Duodenal mucosa (tissue), 2 donors: ENCODE measurements around the gene LRRC46.

ENCODE experiments used
- H3K27ac ChIP-seq: one replicate; pipeline ENCODE4 v1.7.0; 2013; ENCODE audit warnings: low read depth, low read length
- H3K27me3 ChIP-seq, 2 donors: one replicate each; pipeline ENCODE4 v1.7.0; 2013; ENCODE audit warnings: low read length in 2 of 2, control low read depth in 1 of 2; ENCODE audit not compliant: insufficient read depth in 2 of 2, control insufficient read depth in 1 of 2
- H3K36me3 ChIP-seq, 2 donors: one replicate each; pipeline ENCODE4 v1.7.0; 2013; ENCODE audit warnings: low read length in 2 of 2, control low read depth in 1 of 2; ENCODE audit not compliant: insufficient read depth in 2 of 2, control insufficient read depth in 1 of 2
- H3K4me1 ChIP-seq, 2 donors: one replicate each; pipeline ENCODE4 v1.7.0; 2013; ENCODE audit warnings: low read length in 2 of 2, control low read depth in 1 of 2; ENCODE audit not compliant: insufficient read depth in 2 of 2, control insufficient read depth in 1 of 2
- H3K4me3 ChIP-seq, 2 donors: one replicate each; pipeline ENCODE4 v1.7.0; 2013; ENCODE audit warnings: low read length in 2 of 2, low read depth in 1 of 2
- H3K9ac ChIP-seq, 2 donors: one replicate each; pipeline ENCODE4 v1.7.0; 2013; ENCODE audit warnings: low read length in 2 of 2, low read depth in 1 of 2
- H3K9me3 ChIP-seq, 2 donors: one replicate each; pipeline ENCODE4 v1.7.0; 2013; ENCODE audit warnings: low read length in 2 of 2, control low read depth in 1 of 2; ENCODE audit not compliant: control insufficient read depth in 1 of 2

LRRC46 gene

DNA sequence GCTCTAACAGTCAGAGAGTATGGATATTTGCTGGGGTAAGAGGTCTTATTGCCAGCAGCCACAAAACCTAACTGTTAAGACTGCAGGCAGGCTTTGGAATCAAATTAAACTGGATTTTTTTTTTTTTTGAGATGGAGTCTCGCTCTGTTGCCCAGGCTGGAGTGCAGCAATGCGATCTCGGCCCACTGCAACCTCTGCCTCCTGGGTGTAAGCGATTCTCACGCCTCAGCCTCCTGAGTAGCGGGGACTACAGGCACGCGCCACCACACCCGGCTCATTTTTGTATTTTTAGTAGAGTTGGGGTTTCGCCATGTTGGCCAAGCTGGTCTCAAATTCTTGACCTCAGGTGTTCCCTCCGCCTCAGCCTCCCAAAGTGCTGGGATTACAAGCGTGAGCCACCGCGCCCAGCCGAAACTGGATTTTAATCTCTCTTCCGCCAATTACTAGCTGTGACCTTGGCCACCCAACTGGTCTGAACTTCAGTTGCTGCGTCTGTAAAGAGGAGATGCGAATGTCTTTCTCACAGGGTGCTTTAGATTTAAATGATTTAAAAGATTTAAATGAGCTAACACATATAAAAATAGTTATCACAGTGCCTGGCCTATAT, 971 bp upstream of the LRRC46 start:
- peak overlapping the region; percentile 27 for H3K27ac ChIP-seq
- no peaks in the 10 kb centered on the region for H3K9me3 ChIP-seq
- peaks cover 20 to 33% of the 10 kb centered on the region in 2 donors for H3K4me1 ChIP-seq
- H3K9ac ChIP-seq, result peak overlapping the region; percentile 70 to 73
- peaks cover 14 to 27% of the 10 kb centered on the region in 2 donors for H3K36me3 ChIP-seq
- peak overlapping the region; percentile 86 to 97 for H3K4me3 ChIP-seq
- H3K27me3 ChIP-seq, result no peaks in the 10 kb centered on the region

DNA sequence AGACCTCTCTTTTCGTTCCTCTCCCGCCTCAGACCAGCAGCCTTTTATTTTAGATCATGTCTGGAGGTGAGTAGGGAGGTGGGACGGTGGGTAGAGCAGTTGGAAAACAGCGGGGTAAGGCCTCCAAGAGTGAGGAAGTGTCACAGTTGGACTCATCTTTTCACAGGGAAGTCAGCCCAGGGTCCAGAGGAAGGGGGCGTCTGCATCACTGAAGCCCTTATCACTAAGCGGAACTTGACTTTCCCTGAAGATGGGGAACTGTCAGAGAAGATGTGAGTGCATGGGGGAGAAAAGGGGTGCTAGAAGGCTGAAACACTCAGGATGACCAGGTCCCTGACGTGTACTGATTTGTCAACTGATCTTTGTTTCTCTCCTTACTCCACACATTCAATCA, 461 bp downstream of the LRRC46 start:
- H3K9ac ChIP-seq, result peak overlapping the region; percentile 70
- H3K4me1 ChIP-seq, result peaks cover 20 to 33% of the 10 kb centered on the region in 2 donors
- H3K4me3 ChIP-seq, result peak overlapping the region; percentile 86 to 97
- peaks cover 13 to 28% of the 10 kb centered on the region in 2 donors for H3K36me3 ChIP-seq
- no peak overlapping the region for H3K27ac ChIP-seq
- H3K27me3 ChIP-seq, result no peaks in the 10 kb centered on the region
- H3K9me3 ChIP-seq, result no peaks in the 10 kb centered on the region

DNA sequence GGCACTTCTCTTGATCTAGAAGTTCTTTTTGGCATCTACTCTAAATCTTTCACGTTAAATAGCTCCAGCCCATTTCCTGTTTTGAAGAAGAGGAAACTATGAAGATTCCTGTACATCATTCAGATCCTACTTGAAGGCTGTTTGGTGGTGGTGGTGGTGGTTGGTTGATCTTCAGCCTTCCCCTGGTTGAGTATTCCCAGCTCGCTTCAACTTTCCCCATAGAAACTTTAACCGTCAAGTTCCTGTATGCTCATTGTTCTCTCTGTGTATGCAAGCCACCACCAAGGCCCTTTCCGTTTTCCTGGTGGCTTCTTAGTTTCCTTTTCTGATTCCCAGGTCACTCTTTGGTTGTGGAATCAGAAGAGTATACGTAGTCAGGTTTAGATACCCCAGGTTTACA, 3.3 kb downstream of the LRRC46 start:
- no peak overlapping the region for H3K27ac ChIP-seq
- peaks cover 25 to 34% of the 10 kb centered on the region in 2 donors for H3K4me1 ChIP-seq
- peaks cover 16 to 34% of the 10 kb centered on the region in 2 donors for H3K36me3 ChIP-seq
- no peak overlapping the region for H3K4me3 ChIP-seq
- no peak overlapping the region for H3K9ac ChIP-seq
- no peaks in the 10 kb centered on the region for H3K9me3 ChIP-seq
- H3K27me3 ChIP-seq, result no peaks in the 10 kb centered on the region

DNA sequence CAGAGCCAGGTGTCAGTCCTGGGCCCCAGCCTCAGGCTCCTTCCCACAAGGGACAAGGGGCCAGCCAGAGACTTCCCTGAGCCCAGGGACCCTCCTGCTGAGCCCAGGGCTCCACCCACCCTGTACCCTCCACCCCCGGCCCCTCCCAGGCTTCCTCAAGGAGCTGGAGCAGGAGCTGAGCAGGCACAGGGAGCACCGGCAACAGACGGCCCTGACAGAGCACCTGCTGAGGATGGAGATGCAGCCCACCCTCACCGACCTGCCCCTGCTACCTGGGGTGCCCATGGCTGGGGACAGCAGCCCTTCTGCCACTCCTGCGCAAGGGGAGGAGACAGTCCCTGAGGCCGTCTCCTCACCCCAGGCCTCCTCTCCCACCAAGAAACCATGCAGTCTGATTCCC, 5.1 kb downstream of the LRRC46 start:
- peaks cover 16 to 34% of the 10 kb centered on the region in 2 donors for H3K36me3 ChIP-seq
- H3K9ac ChIP-seq, result no peak overlapping the region
- H3K9me3 ChIP-seq, result no peaks in the 10 kb centered on the region
- H3K27ac ChIP-seq, result no peak overlapping the region
- no peak overlapping the region for H3K4me3 ChIP-seq
- no peaks in the 10 kb centered on the region for H3K27me3 ChIP-seq
- H3K4me1 ChIP-seq, result peaks cover 26 to 36% of the 10 kb centered on the region in 2 donors

DNA sequence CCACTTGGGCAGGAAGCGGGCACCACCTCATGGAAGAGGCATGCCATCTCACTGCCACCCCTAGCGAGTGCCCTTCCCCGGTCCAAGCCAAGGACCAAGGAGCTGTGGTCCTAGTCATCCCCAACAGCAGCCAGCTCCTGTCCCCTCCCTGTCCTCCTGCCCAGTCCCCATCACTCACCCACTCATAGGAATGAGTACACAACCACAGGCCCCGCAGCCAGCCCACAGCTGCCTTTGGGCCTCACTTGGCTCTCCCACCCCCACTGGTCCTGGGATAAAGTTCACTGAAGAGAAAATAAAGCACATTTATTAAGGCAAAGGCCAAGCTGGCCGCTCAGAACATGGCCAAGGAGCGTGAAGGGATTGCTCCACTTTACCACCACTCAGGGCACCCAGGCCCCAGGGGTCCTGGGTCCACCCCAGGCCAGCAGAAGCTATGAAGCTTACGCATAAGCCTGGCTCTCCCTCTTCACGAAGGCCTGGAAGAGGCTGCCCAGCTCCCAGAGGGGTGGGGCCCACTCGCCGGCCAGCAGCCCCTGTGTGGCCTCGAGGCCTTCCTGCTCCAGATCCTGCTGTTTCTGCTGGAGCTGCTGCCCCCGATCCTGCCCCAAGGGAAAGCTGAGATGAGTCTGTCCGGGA, 6.0 kb downstream of the LRRC46 start:
- H3K4me1 ChIP-seq, result peaks cover 25 to 35% of the 10 kb centered on the region in 2 donors
- no peak overlapping the region for H3K27ac ChIP-seq
- H3K36me3 ChIP-seq, result peaks cover 16 to 34% of the 10 kb centered on the region in 2 donors
- no peaks in the 10 kb centered on the region for H3K9me3 ChIP-seq
- H3K9ac ChIP-seq, result no peak overlapping the region
- no peaks in the 10 kb centered on the region for H3K27me3 ChIP-seq
- H3K4me3 ChIP-seq, result no peak overlapping the region

DNA sequence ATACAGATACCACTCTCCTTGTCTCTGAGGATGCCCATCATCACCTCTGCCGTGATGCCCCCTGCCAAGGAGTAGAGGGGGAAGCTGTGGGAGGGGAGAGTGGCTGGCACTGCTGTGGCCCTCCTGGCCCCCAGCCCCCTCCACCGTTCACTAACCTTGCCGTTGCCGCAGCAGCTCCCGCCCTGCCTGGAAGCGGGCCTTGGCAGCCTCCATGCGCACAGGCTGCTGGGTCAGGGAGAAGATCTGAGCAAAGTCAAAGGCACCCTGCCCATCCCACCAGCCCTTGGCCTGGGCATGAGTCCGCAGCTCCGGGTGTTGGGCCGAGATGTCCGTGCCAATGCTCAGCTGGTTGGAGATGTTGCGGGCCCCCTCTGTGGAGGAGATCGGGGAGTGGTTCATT, 7.2 kb downstream of the LRRC46 start:
- peaks cover 30 to 44% of the 10 kb centered on the region in 2 donors for H3K4me1 ChIP-seq
- H3K36me3 ChIP-seq, result peaks cover 16 to 34% of the 10 kb centered on the region in 2 donors
- H3K9ac ChIP-seq, result no peak overlapping the region
- H3K4me3 ChIP-seq, result no peak overlapping the region
- H3K9me3 ChIP-seq, result no peaks in the 10 kb centered on the region
- H3K27me3 ChIP-seq, result no peaks in the 10 kb centered on the region
- H3K27ac ChIP-seq, result no peak overlapping the region

DNA sequence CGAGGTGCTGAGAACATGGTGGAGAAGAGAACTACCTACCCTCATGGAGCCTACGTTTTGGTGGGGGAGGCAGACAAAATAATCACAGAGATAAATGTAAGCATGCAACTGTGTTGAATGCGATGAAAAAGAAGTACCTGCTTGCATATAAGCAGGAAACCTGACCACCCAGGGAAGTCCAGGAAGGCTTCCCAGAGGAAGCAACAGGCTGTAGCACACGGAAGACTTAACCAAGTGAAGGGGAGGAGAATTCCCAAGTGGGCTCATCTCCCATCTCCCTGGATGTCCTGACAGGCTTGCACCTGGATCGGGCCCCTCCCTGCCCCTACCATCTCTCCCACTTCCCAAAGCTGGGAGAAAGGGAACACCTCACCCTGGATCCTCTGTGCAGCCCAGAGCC, 7.6 kb downstream of the LRRC46 start:
- Histone ChIP-seq H3K9ac (no peak overlapping the region), H3K36me3 (peaks cover 16 to 34% of the 10 kb centered on the region in 2 donors)

DNA sequence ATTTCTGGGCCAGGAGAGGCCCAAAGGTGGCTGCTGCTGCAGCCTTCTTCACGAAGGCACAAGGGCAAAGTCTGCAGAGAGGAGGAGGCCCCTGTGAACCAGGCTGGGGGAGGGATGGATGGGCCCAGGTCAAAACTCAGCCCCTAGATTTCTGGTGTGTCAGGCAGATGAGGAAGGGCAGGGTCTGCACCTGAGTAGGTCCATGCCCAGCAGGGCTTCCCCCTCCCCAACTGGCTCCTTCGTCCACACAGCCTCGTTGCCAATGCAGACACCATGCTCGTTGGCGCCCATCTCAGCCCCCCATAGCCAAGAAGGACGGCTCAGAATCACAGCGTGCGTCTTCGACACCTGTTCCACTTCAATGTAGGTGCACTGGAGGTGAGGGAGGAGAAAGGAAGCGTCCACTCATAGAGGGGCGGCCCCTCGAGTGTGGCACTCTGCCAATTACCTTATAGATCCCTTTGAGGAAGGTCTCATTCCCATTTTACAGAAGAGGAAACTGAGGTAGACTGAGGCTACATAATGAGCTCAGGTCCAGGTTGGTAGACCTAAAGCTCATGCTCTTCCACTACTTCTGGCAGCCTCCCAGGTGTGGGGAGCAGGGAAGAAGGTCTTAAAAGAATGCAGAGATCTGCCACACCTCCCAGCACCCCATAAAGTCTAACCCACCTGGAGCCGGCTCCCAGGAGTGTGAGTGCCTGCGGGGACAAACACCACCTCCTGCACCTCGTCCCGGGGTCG, 8.7 kb downstream of the LRRC46 start:
- peaks cover 0 to 6% of the 10 kb centered on the region in 2 donors for H3K27me3 ChIP-seq
- peak overlapping the region; percentile 82 to 86 for H3K9ac ChIP-seq
- H3K4me3 ChIP-seq, result peak overlapping the region; percentile 96 to 97
- peaks cover 39 to 40% of the 10 kb centered on the region in 2 donors for H3K4me1 ChIP-seq
- peaks cover 16 to 34% of the 10 kb centered on the region in 2 donors for H3K36me3 ChIP-seq
- no peaks in the 10 kb centered on the region for H3K9me3 ChIP-seq
- H3K27ac ChIP-seq, result no peak overlapping the region

More for the DNA sequence above, 7.6 kb downstream of the LRRC46 start:
- no peak overlapping the region for H3K4me3 ChIP-seq
- no peak overlapping the region for H3K27ac ChIP-seq
- H3K9me3 ChIP-seq, result no peaks in the 10 kb centered on the region
- peaks cover 35 to 44% of the 10 kb centered on the region in 2 donors for H3K4me1 ChIP-seq
- peaks cover 0 to under 1% of the 10 kb centered on the region in 2 donors for H3K27me3 ChIP-seq

DNA sequence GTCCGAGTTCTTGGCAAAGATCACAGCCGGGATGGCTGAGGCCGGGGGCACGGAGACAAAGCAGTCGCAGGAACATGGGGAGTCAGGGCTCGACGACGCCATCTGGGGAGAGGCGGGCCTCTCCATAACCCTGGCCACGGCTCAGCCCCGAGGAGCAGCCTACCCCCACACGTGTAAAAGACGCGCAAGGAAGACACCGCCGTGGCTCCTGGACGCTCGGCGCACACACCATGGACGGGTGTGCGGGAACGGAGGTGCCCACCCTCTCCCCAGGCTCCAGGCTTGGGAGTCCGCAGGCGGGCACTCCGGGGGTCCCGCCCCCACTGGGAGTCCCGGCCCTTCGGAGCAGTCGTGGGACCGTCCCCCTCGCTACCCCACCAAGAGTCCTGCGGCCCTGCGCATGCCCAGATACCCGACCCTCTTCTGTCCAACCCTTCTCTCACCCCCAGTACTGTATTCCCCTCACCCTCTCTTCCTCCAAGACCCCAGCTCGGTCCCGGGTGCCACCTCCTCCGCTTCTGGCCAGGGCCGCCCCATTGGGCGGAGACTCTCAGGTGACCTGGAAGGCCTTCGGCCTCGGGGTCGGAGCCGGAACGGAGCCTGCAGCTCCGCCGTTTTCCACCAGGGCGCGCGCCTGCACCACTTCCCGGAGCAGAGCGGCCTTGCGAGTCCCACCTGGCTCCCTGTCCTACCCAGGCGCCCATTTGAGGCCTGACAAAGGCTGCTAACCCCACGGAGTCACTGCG, 9.4 kb downstream of the LRRC46 start, which contains the start of gene SCRN2:
Gene SCRN2 (minus strand): TSS at position 532 of the 746 bp plus-strand sequence. CDS start 430 bp downstream, at position 102.
- Histone ChIP-seq H3K4me1 (peaks cover 39 to 40% of the 10 kb centered on the region in 2 donors), H3K4me3 (peak within 1 kb of the TSS; percentile 96 to 97), H3K9me3 (no peaks in the 10 kb centered on the region), H3K9ac (peak within 1 kb of the TSS; percentile 82 to 86), H3K27ac (peak within 1 kb of the TSS; percentile 28), H3K27me3 (peaks cover 0 to 6% of the 10 kb centered on the region in 2 donors), H3K36me3 (peaks cover 12 to 29% of the 10 kb centered on the region in 2 donors)
